ENCODE measurements around the gene KBTBD12. TPM values are rescaled to one million over a fixed set of nuclear protein-coding genes. Genes with fewer than 3 reads are reported as not detected.
"Not testable (repeated sequence)": the region's sequence is repeated elsewhere in the genome, so short reads cannot be mapped to it uniquely, and the experiment has no call there.

KBTBD12 gene
- total RNA-seq, 1 donor from 2014 or later, result 2.2 TPM

DNA sequence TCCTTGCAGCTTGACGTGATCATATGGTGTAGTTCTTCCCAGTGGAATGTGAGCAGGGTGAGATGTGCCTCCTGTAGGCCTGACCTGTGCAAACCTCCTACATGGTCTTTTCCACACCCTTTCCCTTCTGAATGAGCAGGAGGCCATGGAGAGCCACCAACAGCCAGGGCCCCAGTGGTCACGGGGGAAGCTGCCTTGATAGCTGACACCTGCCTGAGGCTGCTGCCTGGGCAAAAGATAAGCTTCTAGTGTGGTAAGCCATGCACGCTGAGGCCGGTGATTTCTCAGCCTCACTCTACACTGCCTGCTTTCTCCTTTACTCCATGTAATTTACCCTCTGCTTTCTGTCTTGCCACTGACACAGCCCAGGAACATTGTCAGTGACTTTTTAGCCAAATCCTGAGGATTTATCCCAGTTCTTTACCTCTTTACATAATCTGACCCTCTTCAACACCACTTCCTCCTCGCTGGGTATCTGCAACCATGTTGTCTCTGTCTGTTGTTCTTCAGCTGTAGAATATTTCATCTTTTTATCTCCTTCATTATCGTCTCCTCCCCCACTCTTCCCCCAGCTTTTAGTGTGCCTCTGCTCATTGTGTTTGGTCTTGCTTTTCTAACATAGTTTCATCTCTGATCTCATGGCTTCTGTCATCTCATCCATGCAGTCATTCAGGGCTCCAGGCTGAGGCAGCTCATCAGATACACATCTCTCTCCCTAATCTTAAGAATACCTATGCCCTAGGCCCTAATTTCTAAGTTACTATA is 11.2 kb upstream of the KBTBD12 start:
- no peak for DNase-seq (ENCODE audit: low read depth)

DNA sequence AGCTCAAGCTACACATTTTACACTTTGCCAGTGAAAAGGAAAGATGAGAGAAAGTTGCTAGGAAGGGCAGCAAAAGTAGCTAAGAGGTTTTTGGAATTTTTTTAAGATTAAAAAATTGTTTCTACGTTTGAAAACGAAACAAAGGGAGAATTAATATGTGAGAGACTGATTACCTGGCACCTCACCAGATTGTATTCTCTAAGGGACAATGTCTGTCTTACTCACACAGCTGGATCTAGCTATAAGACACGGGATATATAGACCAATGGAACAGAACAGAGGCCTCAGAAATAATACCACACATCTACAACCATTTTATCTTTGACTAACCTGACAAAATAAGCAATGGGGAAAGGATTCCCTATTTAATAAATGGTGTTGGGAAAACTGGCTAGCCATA is 9.5 kb upstream of the KBTBD12 start:
- DNase-seq (ENCODE audit: low read depth), result no peak

DNA sequence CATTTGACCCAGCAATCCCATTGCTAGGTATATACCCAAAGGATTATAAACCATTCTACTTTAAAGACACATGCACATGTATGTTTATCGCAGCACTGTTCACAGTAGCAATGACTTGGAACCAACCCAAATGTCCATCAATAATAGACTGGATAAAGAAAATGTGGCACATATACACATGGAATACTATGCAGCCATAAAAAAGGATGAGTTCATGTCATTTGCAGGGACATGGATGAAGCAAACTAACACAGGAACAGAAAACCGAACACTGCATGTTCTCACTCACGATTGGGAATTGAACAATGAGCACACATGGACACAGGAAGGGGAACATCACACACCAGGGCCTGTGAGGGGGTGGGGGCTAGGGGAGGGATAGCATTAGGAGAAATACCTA is 8.4 kb upstream of the KBTBD12 start:
- not testable (repeated sequence) for DNase-seq (ENCODE audit: low read depth)

GRCh38 chr3:127908202-127908601 is 6.8 kb upstream of the KBTBD12 start:
- DNase-seq (ENCODE audit: low read depth), result no peak

DNA sequence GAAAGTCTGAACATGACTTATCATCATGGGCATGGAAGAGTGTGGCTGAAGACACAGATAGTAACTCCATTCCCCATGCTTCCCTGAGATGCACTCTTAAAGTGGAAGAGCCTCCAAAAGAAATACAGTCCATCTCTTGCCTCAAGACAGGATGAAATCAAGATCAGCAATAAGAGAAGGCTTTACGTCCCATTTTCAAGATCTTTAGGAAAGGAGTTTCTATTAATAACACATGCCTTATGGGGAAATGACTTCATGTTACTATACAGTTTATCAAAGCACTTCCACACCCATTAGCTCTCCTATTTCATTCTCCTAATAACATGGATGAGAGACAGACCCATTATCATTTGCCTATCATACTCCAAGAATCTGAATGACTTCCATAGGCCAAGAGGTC is 6.1 kb upstream of the KBTBD12 start:
- DNase-seq (ENCODE audit: low read depth), result no peak

- DNase-seq (ENCODE audit: low read depth), result no peak
Observed at GRCh38 chr3:127909646-127910045, 5.4 kb upstream of the KBTBD12 start.

- DNase-seq (ENCODE audit: low read depth), result peak; percentile 16
Observed at GRCh38 chr3:127911421-127911931, 3.6 kb upstream of the KBTBD12 start.

GRCh38 chr3:127913841-127914240 is 1.2 kb upstream of the KBTBD12 start:
- DNase-seq (ENCODE audit: low read depth), result not testable (repeated sequence)

DNA sequence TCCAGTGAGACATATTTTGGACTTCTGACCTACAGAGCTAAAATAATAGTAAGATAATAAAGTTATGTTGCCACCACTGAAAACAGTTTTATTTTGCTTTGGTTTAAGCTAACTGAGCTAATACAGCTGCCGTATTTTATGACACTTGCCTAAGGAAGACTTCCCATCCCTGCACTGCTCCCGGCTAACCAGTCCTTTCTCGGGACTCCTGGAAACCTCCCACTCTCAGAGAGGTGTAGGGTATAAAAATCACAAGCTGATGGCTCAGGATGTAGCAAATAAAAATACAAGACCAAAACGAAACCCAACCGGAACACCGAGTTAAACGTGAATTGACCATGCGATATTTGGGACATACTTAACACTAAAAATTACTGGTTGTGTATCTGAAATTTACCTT is 448 bp upstream of the KBTBD12 start:
- no peak for DNase-seq (ENCODE audit: low read depth)

DNA sequence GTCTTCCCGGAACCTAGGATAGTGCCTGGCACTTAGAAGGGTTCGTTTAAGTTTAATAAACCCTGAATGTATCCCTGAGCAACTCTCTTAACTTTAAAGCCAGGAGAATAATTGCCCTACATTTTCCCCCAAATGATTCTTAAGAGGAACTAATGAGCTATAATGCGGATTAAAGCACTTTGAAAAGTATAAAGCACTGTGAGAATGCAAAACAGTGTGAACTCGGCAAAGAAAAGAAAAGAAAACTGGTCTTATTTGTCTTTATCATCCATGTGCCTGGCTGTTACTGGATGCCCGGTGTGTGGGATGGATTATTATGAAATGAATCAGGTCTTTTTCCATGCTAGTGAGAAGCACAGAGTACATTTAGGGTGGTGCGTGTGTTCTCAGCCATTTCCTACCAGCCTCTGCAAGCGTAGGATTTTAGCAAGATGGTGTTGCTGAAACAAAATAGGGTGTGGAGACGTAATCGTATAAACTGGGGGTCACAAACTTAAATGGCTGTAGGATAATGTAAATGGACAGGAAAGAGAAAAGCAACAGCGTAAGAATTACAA is 983 bp downstream of the KBTBD12 start:
- DNase-seq (ENCODE audit: low read depth), result no peak

GRCh38 chr3:127920738-127921137 is 5.7 kb downstream of the KBTBD12 start:
- no peak for DNase-seq (ENCODE audit: low read depth)

- no peak for DNase-seq (ENCODE audit: low read depth)
Observed at GRCh38 chr3:127923611-127924010, 8.6 kb downstream of the KBTBD12 start.

- no peak for DNase-seq (ENCODE audit: low read depth)
Observed at GRCh38 chr3:127925384-127925783, 10.4 kb downstream of the KBTBD12 start.

GRCh38 chr3:127927829-127928604 is 13.0 kb downstream of the KBTBD12 start:
- no peak for DNase-seq (ENCODE audit: low read depth)

GRCh38 chr3:127929818-127930413 is 14.9 kb downstream of the KBTBD12 start:
- DNase-seq (ENCODE audit: low read depth), result no peak

DNA sequence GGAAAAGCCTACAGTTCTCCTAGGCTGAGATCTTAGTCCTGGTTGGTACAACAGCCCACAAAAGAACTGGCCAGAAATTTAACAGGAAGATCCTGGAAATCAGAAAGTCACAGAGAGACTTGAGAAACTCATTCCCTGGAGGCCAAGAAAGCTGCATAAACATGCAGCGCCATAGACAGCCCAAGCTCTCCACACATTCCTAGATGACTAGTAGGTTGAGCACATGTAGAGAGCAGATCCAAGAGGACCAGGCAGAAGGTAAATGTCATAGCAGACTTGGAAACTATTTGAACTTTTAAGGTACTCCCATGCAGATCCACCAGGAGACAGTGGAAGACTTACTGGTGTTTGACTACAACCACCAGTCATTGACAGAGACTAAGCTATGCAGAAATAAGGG is 18.4 kb downstream of the KBTBD12 start:
- DNase-seq (ENCODE audit: low read depth), result no peak

DNA sequence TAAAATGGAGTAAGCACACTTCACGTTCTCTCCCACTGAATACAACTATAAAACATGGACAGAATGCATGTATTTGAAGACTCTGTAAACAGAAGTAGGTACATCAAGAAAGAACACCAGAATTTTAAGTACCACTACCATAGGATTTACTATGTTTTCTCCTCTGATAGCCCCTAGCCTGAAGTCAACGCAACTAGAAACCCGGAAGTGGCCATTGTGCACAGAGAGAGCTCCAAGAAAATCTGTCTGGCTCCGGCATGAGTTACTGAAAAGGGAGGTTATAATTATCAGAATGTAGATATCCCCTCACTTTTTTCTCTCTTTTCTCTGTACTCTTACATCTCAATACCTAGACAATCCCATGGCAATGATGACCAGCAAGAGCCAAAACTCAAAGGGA is 23.8 kb downstream of the KBTBD12 start:
- no peak for DNase-seq (ENCODE audit: low read depth)

GRCh38 chr3:127940116-127940515 is 25.1 kb downstream of the KBTBD12 start:
- DNase-seq (ENCODE audit: low read depth), result no peak

GRCh38 chr3:127942613-127943012 is 27.6 kb downstream of the KBTBD12 start:
- no peak for DNase-seq (ENCODE audit: low read depth)

GRCh38 chr3:127948211-127948610 is 33.2 kb downstream of the KBTBD12 start:
- DNase-seq (ENCODE audit: low read depth), result no peak

- DNase-seq (ENCODE audit: low read depth), result no peak
Observed at GRCh38 chr3:127949446-127950055, 34.5 kb downstream of the KBTBD12 start.

DNA sequence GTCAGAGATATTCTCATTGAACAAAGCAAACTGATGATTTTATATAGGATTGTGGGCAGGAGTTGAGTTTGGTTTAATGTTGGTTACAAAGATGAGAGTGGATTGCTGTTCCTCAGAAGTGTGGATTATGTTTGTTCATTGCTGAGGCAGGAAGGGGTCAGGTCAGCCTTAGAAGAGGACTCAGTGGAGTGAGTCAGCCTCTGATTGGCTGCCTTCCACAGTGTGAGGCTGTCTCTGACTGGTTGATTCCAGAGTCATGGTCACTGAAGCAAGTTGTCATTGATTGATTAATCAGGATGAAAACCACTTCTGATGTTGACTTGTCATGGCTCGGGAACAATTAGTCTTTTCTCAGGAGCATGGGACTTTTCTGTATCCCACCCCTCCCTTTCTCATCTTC is 36.2 kb downstream of the KBTBD12 start:
- DNase-seq (ENCODE audit: low read depth), result peak; percentile 87

All from renal cortical epithelial cell (primary cell).